Activated naive CD8-positive, alpha-beta T cell treated with anti-CD3 and anti-CD28 coated beads, Interleukin-2, amount 50 U/mL, for 24 hours (primary cell): Measurements from ENCODE around the gene TNFAIP8L2.
"Not testable (repeated sequence)": the region's sequence is repeated elsewhere in the genome, so short reads cannot be mapped to it uniquely, and the experiment has no call there.

Experiments used
- ATAC-seq: fragments of 150-1000 bp; cut with Tn5 transposase; one replicate; pipeline ENCODE4 v1.10.0; 2021
- DNase-seq: peaks from one replicate; pipeline ENCODE4 v3.0.0; 2021
- H3K27ac Mint-ChIP-seq: one replicate; pipeline ENCODE4 v1.8.0; 2021; ENCODE audit warnings: mild to moderate bottlenecking, mixed read lengths
- H3K27me3 Mint-ChIP-seq: one replicate; pipeline ENCODE4 v1.8.0; 2021; ENCODE audit warnings: mixed read lengths
- H3K36me3 Mint-ChIP-seq: one replicate; pipeline ENCODE4 v1.8.0; 2021; ENCODE audit warnings: low read depth, mixed read lengths
- H3K4me1 Mint-ChIP-seq: one replicate; pipeline ENCODE4 v1.8.0; 2021; ENCODE audit warnings: mixed read lengths
- H3K4me3 Mint-ChIP-seq: one replicate; pipeline ENCODE4 v1.8.0; 2021; ENCODE audit warnings: mild to moderate bottlenecking, moderate library complexity, mixed read lengths
- H3K9me3 Mint-ChIP-seq: one replicate; pipeline ENCODE4 v1.8.0; 2021; ENCODE audit warnings: mixed read lengths

Gene TNFAIP8L2

GRCh38 chr1:151192047-151192446, 35.6 kb downstream of the TNFAIP8L2 start:
- H3K4me3 Mint-ChIP-seq = no peak overlapping the region

GRCh38 chr1:151193304-151193703, 36.9 kb downstream of the TNFAIP8L2 start:
- H3K4me3 Mint-ChIP-seq = no peak overlapping the region
- H3K36me3 Mint-ChIP-seq = peaks cover 4% of the 10 kb centered on the region
- no peak overlapping the region for H3K27ac Mint-ChIP-seq
- DNase-seq = no peak
- peaks cover 1% of the 10 kb centered on the region for H3K27me3 Mint-ChIP-seq
- no peak for ATAC-seq
- peaks cover 35% of the 10 kb centered on the region for H3K4me1 Mint-ChIP-seq
- no peaks in the 10 kb centered on the region for H3K9me3 Mint-ChIP-seq

More at GRCh38 chr1:151192047-151192446, 35.6 kb downstream of the TNFAIP8L2 start:
- Mint-ChIP-seq H3K27me3 (no peaks in the 10 kb centered on the region), H3K27ac (no peak overlapping the region), H3K9me3 (no peaks in the 10 kb centered on the region), H3K4me1 (peaks cover 34% of the 10 kb centered on the region), H3K36me3 (peaks cover 4% of the 10 kb centered on the region)
- ATAC-seq = no peak
- DNase-seq = no peak

- Mint-ChIP-seq H3K9me3 (no peaks in the 10 kb centered on the region), H3K27me3 (peaks cover 4% of the 10 kb centered on the region)
Observed at GRCh38 chr1:151193856-151194255, 37.4 kb downstream of the TNFAIP8L2 start.

GRCh38 chr1:151194894-151195594, 38.6 kb downstream of the TNFAIP8L2 start:
- not testable (repeated sequence) for H3K9me3 Mint-ChIP-seq, H3K27me3 Mint-ChIP-seq, DNase-seq, H3K27ac Mint-ChIP-seq, ATAC-seq, H3K4me3 Mint-ChIP-seq
- Mint-ChIP-seq H3K36me3 (peaks cover 17% of the 10 kb centered on the region), H3K4me1 (peaks cover 32% of the 10 kb centered on the region)

More at GRCh38 chr1:151193856-151194255, 37.4 kb downstream of the TNFAIP8L2 start:
- Mint-ChIP-seq H3K4me3 (no peak overlapping the region), H3K27ac (no peak overlapping the region), H3K4me1 (peaks cover 33% of the 10 kb centered on the region), H3K36me3 (peaks cover 8% of the 10 kb centered on the region)
- ATAC-seq = no peak
- no peak for DNase-seq

GRCh38 chr1:151196292-151196800, 39.9 kb downstream of the TNFAIP8L2 start:
- H3K36me3 Mint-ChIP-seq = peaks cover 24% of the 10 kb centered on the region
- no peaks in the 10 kb centered on the region for H3K9me3 Mint-ChIP-seq
- DNase-seq (peak; percentile 49), ATAC-seq (peak; percentile 31)
- H3K27ac Mint-ChIP-seq = peak overlapping the region; percentile 68
- peak overlapping the region; percentile 46 for H3K4me3 Mint-ChIP-seq
- H3K27me3 Mint-ChIP-seq = peaks cover 4% of the 10 kb centered on the region
- H3K4me1 Mint-ChIP-seq = peaks cover 32% of the 10 kb centered on the region

- DNase-seq (no peak), ATAC-seq (no peak)
- peaks cover 38% of the 10 kb centered on the region for H3K4me1 Mint-ChIP-seq
- peaks cover 24% of the 10 kb centered on the region for H3K36me3 Mint-ChIP-seq
- H3K4me3 Mint-ChIP-seq = peak overlapping the region; percentile 94
- H3K27me3 Mint-ChIP-seq = peaks cover 4% of the 10 kb centered on the region
- H3K9me3 Mint-ChIP-seq = no peaks in the 10 kb centered on the region
- H3K27ac Mint-ChIP-seq = peak overlapping the region; percentile 99
Observed at GRCh38 chr1:151197863-151198253, 41.4 kb downstream of the TNFAIP8L2 start.

- H3K4me3 Mint-ChIP-seq = peak within 1 kb of the TSS; percentile 94
- no peaks in the 10 kb centered on the region for H3K9me3 Mint-ChIP-seq
- peaks cover 4% of the 10 kb centered on the region for H3K27me3 Mint-ChIP-seq
- peak; percentile 99 for DNase-seq
- H3K36me3 Mint-ChIP-seq = peaks cover 26% of the 10 kb centered on the region
- peak within 1 kb of the TSS; percentile 99 for H3K27ac Mint-ChIP-seq
- ATAC-seq = peak; percentile 87
- H3K4me1 Mint-ChIP-seq = peaks cover 40% of the 10 kb centered on the region
Observed at GRCh38 chr1:151198254-151199127, 42.0 kb downstream of the TNFAIP8L2 start, which contains the start of gene PIP5K1A. TSS of gene PIP5K1A (plus strand) at chr1:151198552. CDS start at chr1:151198997, 445 bp downstream.

GRCh38 chr1:151199873-151200581, 43.6 kb downstream of the TNFAIP8L2 start:
- H3K36me3 Mint-ChIP-seq = peaks cover 31% of the 10 kb centered on the region
- peak; percentile 18 for DNase-seq
- peak overlapping the region; percentile 99 for H3K27ac Mint-ChIP-seq
- H3K4me1 Mint-ChIP-seq = peaks cover 52% of the 10 kb centered on the region
- peak; percentile 33 for ATAC-seq
- H3K4me3 Mint-ChIP-seq = peak overlapping the region; percentile 94
- H3K9me3 Mint-ChIP-seq = no peaks in the 10 kb centered on the region
- peaks cover 4% of the 10 kb centered on the region for H3K27me3 Mint-ChIP-seq

GRCh38 chr1:151205381-151205965, 49.0 kb downstream of the TNFAIP8L2 start:
- ATAC-seq, H3K27me3 Mint-ChIP-seq, H3K27ac Mint-ChIP-seq, DNase-seq, H3K9me3 Mint-ChIP-seq, H3K4me3 Mint-ChIP-seq: not testable (repeated sequence)
- H3K4me1 Mint-ChIP-seq = peaks cover 24% of the 10 kb centered on the region
- H3K36me3 Mint-ChIP-seq = peaks cover 32% of the 10 kb centered on the region
